ENCODE data around the gene CCSAP. TPM values are rescaled to one million over a fixed set of nuclear protein-coding genes. Genes with fewer than 3 reads are reported as not detected.

Gene CCSAP
- total RNA-seq, 2 donors from 2014 or later, result 9.3 to 10.9 TPM

DNA sequence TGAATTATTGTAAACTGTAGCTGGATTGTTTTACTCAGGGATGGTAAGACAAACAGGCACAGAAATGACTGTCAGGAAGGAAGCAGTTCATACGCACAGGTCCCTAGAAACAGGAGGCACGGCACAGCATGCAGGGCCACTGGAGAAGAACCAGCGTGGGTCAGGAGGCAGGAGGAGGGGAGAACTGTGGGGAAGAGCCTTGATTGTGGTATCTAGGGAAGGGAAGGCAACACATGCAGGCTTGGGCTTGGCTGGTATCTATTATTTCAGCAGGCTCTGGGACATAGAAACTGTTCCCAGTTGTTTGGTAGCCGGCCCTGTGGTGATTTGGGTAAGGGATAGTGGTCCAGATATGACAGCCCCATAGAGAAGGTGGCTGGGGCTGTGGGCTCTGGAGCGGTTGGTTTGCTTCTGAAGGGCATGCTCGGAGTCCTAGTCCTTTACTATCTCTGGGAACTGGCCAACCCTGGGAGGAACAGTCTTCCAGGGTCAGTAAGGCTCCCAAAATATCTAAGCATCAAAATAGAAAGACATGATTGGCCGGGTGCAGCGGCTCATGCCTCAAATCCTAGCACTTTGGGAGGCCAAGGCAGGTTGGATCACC is 43.1 kb upstream of the CCSAP start:
- peaks cover 9% of the 10 kb centered on the region for H3K4me1 Mint-ChIP-seq
- no peak overlapping the region for H3K27ac Mint-ChIP-seq
- DNase-seq, result no peak
- Histone ChIP-seq H3K36me3 (ENCODE audit: control insufficient read depth, insufficient read depth, low read length) (no peaks in the 10 kb centered on the region), H3K9me3 (ENCODE audit: control insufficient read depth, low read length) (no peaks in the 10 kb centered on the region), H3K4me3 (ENCODE audit: low read length) (no peak overlapping the region), H3K4me1 (ENCODE audit: control insufficient read depth, insufficient read depth, low read length) (peaks cover 3% of the 10 kb centered on the region), H3K27me3 (ENCODE audit: control insufficient read depth, insufficient read depth, low read length, poor library complexity, severe bottlenecking) (no peaks in the 10 kb centered on the region), H3K9ac (ENCODE audit: extremely low read depth, low read length, poor library complexity, severe bottlenecking) (no peak overlapping the region), H3K27ac (ENCODE audit: low read depth, low read length) (no peak overlapping the region)
- TF ChIP-seq CTCF (conservative IDR thresholded peaks at IDR 0.05), result no peak
- H3K4me3 Mint-ChIP-seq, result no peak overlapping the region
- peaks cover 14% of the 10 kb centered on the region for H3K27me3 Mint-ChIP-seq (ENCODE audit: insufficient read depth)
- 85 to 91% methylated on average over 7 to 8 of the region's 8 CpGs for WGBS, 2 experiments (ENCODE audit: insufficient coverage in 1 of 2, insufficient read length in 1 of 2)
- peaks cover 4% of the 10 kb centered on the region for H3K9me3 Mint-ChIP-seq
- H3K36me3 Mint-ChIP-seq (ENCODE audit: low read depth), result no peaks in the 10 kb centered on the region

DNA sequence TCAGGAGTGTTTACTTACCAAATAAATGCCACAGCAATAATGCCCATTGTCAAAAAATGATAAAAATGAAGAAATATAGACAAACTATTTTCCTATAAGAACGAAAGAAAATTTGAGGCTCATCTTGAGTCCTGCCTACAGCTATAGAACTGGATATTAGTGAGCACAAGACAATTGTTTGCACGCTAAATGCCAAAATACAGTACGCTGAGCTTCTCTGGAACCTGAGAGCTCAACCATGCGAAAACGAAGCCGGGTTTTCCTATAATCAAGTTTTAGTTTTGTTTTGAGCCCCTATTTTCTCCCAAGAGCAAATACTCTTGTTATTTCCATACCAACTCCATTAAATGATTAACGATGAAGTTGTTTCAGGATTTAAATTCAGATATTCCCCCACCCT is 42.0 kb upstream of the CCSAP start:
- peaks cover 5% of the 10 kb centered on the region for H3K27me3 ChIP-seq (ENCODE audit: control insufficient read depth, insufficient read depth, low read length, poor library complexity, severe bottlenecking)
- no peaks in the 10 kb centered on the region for H3K9me3 ChIP-seq (ENCODE audit: control insufficient read depth, low read length)
- H3K27ac ChIP-seq (ENCODE audit: low read depth, low read length), result no peak overlapping the region
- no peak for TF ChIP-seq CTCF (conservative IDR thresholded peaks at IDR 0.05)
- H3K4me1 ChIP-seq (ENCODE audit: control insufficient read depth, insufficient read depth, low read length), result peaks cover 15% of the 10 kb centered on the region
- Mint-ChIP-seq H3K36me3 (ENCODE audit: low read depth) (no peaks in the 10 kb centered on the region), H3K27me3 (ENCODE audit: insufficient read depth) (peaks cover 14% of the 10 kb centered on the region), H3K27ac (no peak overlapping the region), H3K9me3 (no peaks in the 10 kb centered on the region), H3K4me3 (no peak overlapping the region), H3K4me1 (peaks cover 20% of the 10 kb centered on the region)
- H3K9ac ChIP-seq (ENCODE audit: extremely low read depth, low read length, poor library complexity, severe bottlenecking), result no peak overlapping the region
- WGBS, 2 experiments (ENCODE audit: insufficient coverage in 1 of 2, insufficient read length in 1 of 2), result 92 to 95% methylated on average over 7 of the region's 7 CpGs
- H3K4me3 ChIP-seq (ENCODE audit: low read length), result no peak overlapping the region
- no peaks in the 10 kb centered on the region for H3K36me3 ChIP-seq (ENCODE audit: control insufficient read depth, insufficient read depth, low read length)
- no peak for DNase-seq

DNA sequence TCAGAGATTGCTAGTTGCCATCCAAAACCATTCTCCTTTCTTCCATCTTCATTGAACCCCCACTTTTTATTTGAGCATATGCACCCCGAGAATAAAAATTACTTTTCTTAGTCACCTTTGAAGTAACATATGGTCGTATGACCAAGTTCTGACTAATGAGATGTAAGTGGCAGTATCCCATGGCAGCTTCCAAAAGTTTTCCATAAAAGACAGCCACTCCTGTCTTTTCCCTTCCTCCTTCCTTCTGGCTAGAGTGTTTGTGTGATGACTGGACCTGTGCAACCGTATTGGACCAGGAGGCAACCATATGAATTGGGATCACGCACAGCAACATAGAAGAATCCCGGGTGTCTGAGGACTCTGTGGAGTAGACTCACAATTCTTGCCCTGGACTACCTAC is 41.1 kb upstream of the CCSAP start:
- Mint-ChIP-seq H3K4me3 (no peak overlapping the region), H3K27ac (no peak overlapping the region), H3K9me3 (no peaks in the 10 kb centered on the region), H3K36me3 (ENCODE audit: low read depth) (no peaks in the 10 kb centered on the region), H3K27me3 (ENCODE audit: insufficient read depth) (peaks cover 9% of the 10 kb centered on the region), H3K4me1 (peaks cover 28% of the 10 kb centered on the region)
- no peaks in the 10 kb centered on the region for H3K9me3 ChIP-seq (ENCODE audit: control insufficient read depth, low read length)
- no peak overlapping the region for H3K4me3 ChIP-seq (ENCODE audit: low read length)
- no peak overlapping the region for H3K9ac ChIP-seq (ENCODE audit: extremely low read depth, low read length, poor library complexity, severe bottlenecking)
- H3K4me1 ChIP-seq (ENCODE audit: control insufficient read depth, insufficient read depth, low read length), result peaks cover 15% of the 10 kb centered on the region
- WGBS, 2 experiments (ENCODE audit: insufficient coverage in 1 of 2, insufficient read length in 1 of 2), result 92 to 100% methylated on average over 4 to 5 of the region's 5 CpGs
- no peak for DNase-seq
- TF ChIP-seq CTCF (conservative IDR thresholded peaks at IDR 0.05), result no peak
- H3K36me3 ChIP-seq (ENCODE audit: control insufficient read depth, insufficient read depth, low read length), result no peaks in the 10 kb centered on the region
- peaks cover 5% of the 10 kb centered on the region for H3K27me3 ChIP-seq (ENCODE audit: control insufficient read depth, insufficient read depth, low read length, poor library complexity, severe bottlenecking)
- H3K27ac ChIP-seq (ENCODE audit: low read depth, low read length), result no peak overlapping the region

All from endodermal cell (in vitro differentiated cells).